Mesendoderm (in vitro differentiated cells): ENCODE results near the gene CDADC1.

Experiments
- DNase-seq: peaks from one replicate; pipeline ENCODE4 v3.0.0; 2013
- H2AK5ac ChIP-seq: 2 replicates; pipeline ENCODE4 v1.6.1; 2013; ENCODE audit warnings: low read length, inconsistent platforms
- H2BK120ac ChIP-seq: 2 replicates; pipeline ENCODE4 v1.6.1; 2013; ENCODE audit warnings: low read depth, mild to moderate bottlenecking, low read length, moderate library complexity, mixed read lengths
- H2BK15ac ChIP-seq: replicated peaks from 2 replicates; pipeline ENCODE4 v1.6.1; 2013; ENCODE audit warnings: low read depth, mild to moderate bottlenecking, moderate library complexity
- H2BK5ac ChIP-seq: 2 replicates; pipeline ENCODE4 v1.6.1; 2013; ENCODE audit warnings: low read length, inconsistent platforms
- H3K18ac ChIP-seq: 2 replicates; pipeline ENCODE4 v1.6.1; 2013; ENCODE audit warnings: mild to moderate bottlenecking, low read length, mixed read lengths
- H3K23ac ChIP-seq: one replicate; pipeline ENCODE4 v1.6.1; 2013; ENCODE audit warnings: low read length
- H3K27ac ChIP-seq: 2 replicates; pipeline ENCODE4 v1.5.1; 2013; ENCODE audit warnings: low read depth, mild to moderate bottlenecking, inconsistent platforms, low read length, moderate library complexity
- H3K27me3 ChIP-seq: 2 replicates; pipeline ENCODE4 v1.6.1; 2013; ENCODE audit warnings: low read length, control low read depth, mild to moderate bottlenecking, inconsistent platforms; ENCODE audit not compliant: insufficient read depth, poor library complexity
- H3K36me3 ChIP-seq: 2 replicates; pipeline ENCODE4 v1.6.1; 2013; ENCODE audit warnings: low read length, inconsistent platforms; ENCODE audit not compliant: control insufficient read depth, insufficient read depth
- H3K4ac ChIP-seq: one replicate; pipeline ENCODE4 v1.6.1; 2013; ENCODE audit warnings: low read depth, mild to moderate bottlenecking, low read length, moderate library complexity
- H3K4me1 ChIP-seq: 2 replicates; pipeline ENCODE4 v1.6.1; 2013; ENCODE audit warnings: low read depth, low read length, inconsistent platforms; ENCODE audit not compliant: control insufficient read depth
- H3K4me2 ChIP-seq: 2 replicates; pipeline ENCODE4 v1.6.1; 2013; ENCODE audit warnings: low read length
- H3K4me3 ChIP-seq: 2 replicates; pipeline ENCODE4 v1.5.1; 2013; ENCODE audit warnings: mild to moderate bottlenecking, low read length
- H3K56ac ChIP-seq: one replicate; pipeline ENCODE4 v1.6.1; 2013; ENCODE audit warnings: low read length
- H3K79me1 ChIP-seq: 2 replicates; pipeline ENCODE4 v1.6.1; 2013; ENCODE audit warnings: low read length, inconsistent platforms
- H3K79me2 ChIP-seq: 2 replicates; pipeline ENCODE4 v1.6.1; 2013; ENCODE audit warnings: mild to moderate bottlenecking, low read length; ENCODE audit not compliant: control insufficient read depth, insufficient read depth
- H3K9ac ChIP-seq: 2 replicates; pipeline ENCODE4 v1.6.1; 2013; ENCODE audit warnings: low read length, inconsistent platforms
- H4K5ac ChIP-seq: one replicate; pipeline ENCODE4 v1.6.1; 2013; ENCODE audit warnings: low read length
- H4K8ac ChIP-seq: one replicate; pipeline ENCODE4 v1.6.1; 2013; ENCODE audit warnings: low read depth, mild to moderate bottlenecking, control low read depth, low read length, moderate library complexity
- WGBS: extraction: QIAGEN DNeasy Blood & Tissue Kit; methylation state at CpG from one replicate; pipeline ENCODE4 v1.1.7; 2013; ENCODE audit warnings: low lambda C conversion rate, missing lambda C conversion rate; ENCODE audit not compliant: insufficient coverage; ENCODE audit errors: extremely low coverage; 5-methylcytosine and 5-hydroxymethylcytosine counted together

The CDADC1 gene

GRCh38 chr13:49213539-49213938 lies 34.2 kb upstream of the CDADC1 start:
- no peak overlapping the region for H3K18ac ChIP-seq
- no peaks in the 10 kb centered on the region for H3K36me3 ChIP-seq
- no peak overlapping the region for H4K8ac ChIP-seq
- peaks cover 12% of the 10 kb centered on the region for H3K27me3 ChIP-seq
- no peak overlapping the region for H3K23ac ChIP-seq
- H3K27ac ChIP-seq = no peak overlapping the region
- H3K4me2 ChIP-seq = no peak overlapping the region
- WGBS = no CpG with 5 or more reads among the region's 1 CpG
- H2BK120ac ChIP-seq = no peak overlapping the region
- H3K4ac ChIP-seq = no peak overlapping the region
- no peak for DNase-seq
- H3K9ac ChIP-seq = no peak overlapping the region
- no peaks in the 10 kb centered on the region for H3K4me1 ChIP-seq
- no peaks in the 10 kb centered on the region for H3K79me2 ChIP-seq
- H3K4me3 ChIP-seq = no peak overlapping the region
- H2BK15ac ChIP-seq = no peak overlapping the region
- H4K5ac ChIP-seq = no peak overlapping the region
- no peaks in the 10 kb centered on the region for H3K79me1 ChIP-seq
- H2BK5ac ChIP-seq = no peak overlapping the region
- H3K56ac ChIP-seq = no peak overlapping the region
- H2AK5ac ChIP-seq = no peak overlapping the region

DNA sequence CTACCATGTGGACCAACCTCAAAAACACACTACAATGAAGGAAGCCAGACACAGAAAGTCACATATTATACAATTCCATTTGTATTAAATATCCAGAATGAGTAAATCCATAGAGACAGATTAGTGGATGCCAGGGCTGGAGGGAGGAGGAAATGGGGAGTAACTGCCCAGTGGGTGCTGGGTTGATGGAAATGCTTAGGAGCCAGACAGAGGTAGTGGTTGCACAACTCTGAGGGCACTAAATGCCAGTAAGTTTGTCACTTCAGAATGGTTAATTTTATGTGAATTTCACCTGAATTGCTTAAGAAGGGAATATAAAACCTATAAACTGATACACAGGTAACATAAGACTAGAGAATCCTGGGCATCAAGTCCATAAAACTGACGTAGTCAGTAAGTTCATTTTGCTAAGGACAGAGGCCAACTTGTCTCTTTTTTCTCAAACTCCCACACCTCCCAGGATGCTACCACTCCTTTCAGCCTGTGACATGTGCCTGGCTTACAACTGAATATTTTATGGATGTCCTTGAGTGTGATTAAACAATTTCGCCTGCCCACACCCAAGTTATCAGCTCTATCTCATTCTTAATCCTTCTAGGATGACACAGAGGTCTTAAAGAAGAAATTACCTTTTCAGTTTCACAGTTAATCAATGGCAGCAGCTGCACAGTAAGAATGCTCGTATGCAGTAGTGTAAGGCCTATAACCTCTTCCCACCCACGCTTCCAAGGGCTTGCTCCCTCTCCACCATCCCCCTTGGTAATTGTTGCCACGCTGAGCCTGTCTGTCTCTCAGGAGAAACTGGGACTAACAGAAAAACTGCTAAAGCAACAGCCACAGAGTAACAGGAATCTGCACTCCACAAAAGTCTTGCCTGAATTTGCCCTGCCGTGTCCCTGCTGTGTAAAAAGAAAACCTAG lies 33.5 kb upstream of the CDADC1 start:
- Histone ChIP-seq H3K27ac (no peak overlapping the region), H3K56ac (no peak overlapping the region), H3K9ac (no peak overlapping the region), H3K18ac (no peak overlapping the region), H3K79me1 (no peaks in the 10 kb centered on the region), H2BK5ac (no peak overlapping the region), H3K27me3 (peaks cover 16% of the 10 kb centered on the region), H2AK5ac (no peak overlapping the region), H4K5ac (no peak overlapping the region), H3K36me3 (no peaks in the 10 kb centered on the region), H3K4ac (no peak overlapping the region), H2BK120ac (no peak overlapping the region), H2BK15ac (no peak overlapping the region), H3K4me2 (no peak overlapping the region), H4K8ac (no peak overlapping the region), H3K4me1 (peaks cover 2% of the 10 kb centered on the region), H3K23ac (no peak overlapping the region), H3K79me2 (no peaks in the 10 kb centered on the region), H3K4me3 (no peak overlapping the region)
- no CpG with 5 or more reads among the region's 6 CpGs for whole genome bisulfite sequencing
- no peak for DNase-seq

GRCh38 chr13:49214917-49215376 lies 32.8 kb upstream of the CDADC1 start:
- Histone ChIP-seq H3K9ac (no peak overlapping the region), H3K4me2 (no peak overlapping the region), H3K36me3 (no peaks in the 10 kb centered on the region), H4K5ac (no peak overlapping the region), H2BK120ac (no peak overlapping the region), H3K27ac (no peak overlapping the region), H2BK15ac (no peak overlapping the region), H3K56ac (no peak overlapping the region), H2AK5ac (no peak overlapping the region), H2BK5ac (no peak overlapping the region), H3K4ac (no peak overlapping the region), H3K79me1 (no peaks in the 10 kb centered on the region), H3K4me1 (peaks cover 2% of the 10 kb centered on the region), H3K79me2 (no peaks in the 10 kb centered on the region), H3K23ac (no peak overlapping the region), H3K27me3 (peaks cover 22% of the 10 kb centered on the region), H3K18ac (no peak overlapping the region), H3K4me3 (no peak overlapping the region), H4K8ac (no peak overlapping the region)
- WGBS = no CpG with 5 or more reads among the region's 6 CpGs
- DNase-seq = peak; percentile 60

- DNase-seq = no peak
- no peaks in the 10 kb centered on the region for H3K79me1 ChIP-seq
- H3K4ac ChIP-seq = no peak overlapping the region
- H3K18ac ChIP-seq = no peak overlapping the region
- no peak overlapping the region for H4K8ac ChIP-seq
- H4K5ac ChIP-seq = no peak overlapping the region
- no peaks in the 10 kb centered on the region for H3K36me3 ChIP-seq
- no CpG with 5 or more reads among the region's 6 CpGs for WGBS
- H2BK15ac ChIP-seq = no peak overlapping the region
- H3K56ac ChIP-seq = no peak overlapping the region
- H3K27me3 ChIP-seq = peaks cover 32% of the 10 kb centered on the region
- no peak overlapping the region for H2AK5ac ChIP-seq
- no peak overlapping the region for H2BK5ac ChIP-seq
- no peak overlapping the region for H2BK120ac ChIP-seq
- no peak overlapping the region for H3K4me3 ChIP-seq
- H3K9ac ChIP-seq = no peak overlapping the region
- H3K23ac ChIP-seq = no peak overlapping the region
- H3K79me2 ChIP-seq = no peaks in the 10 kb centered on the region
- peaks cover 2% of the 10 kb centered on the region for H3K4me1 ChIP-seq
- H3K4me2 ChIP-seq = no peak overlapping the region
- H3K27ac ChIP-seq = no peak overlapping the region
Measured at GRCh38 chr13:49216334-49216733, 31.4 kb upstream of the CDADC1 start.

- Histone ChIP-seq H3K79me2 (no peaks in the 10 kb centered on the region), H3K27me3 (peaks cover 48% of the 10 kb centered on the region), H3K18ac (no peak overlapping the region), H3K23ac (no peak overlapping the region), H2BK120ac (no peak overlapping the region), H3K79me1 (no peaks in the 10 kb centered on the region), H3K27ac (no peak overlapping the region), H2BK15ac (no peak overlapping the region), H4K8ac (no peak overlapping the region), H3K4me3 (no peak overlapping the region), H2BK5ac (no peak overlapping the region), H4K5ac (no peak overlapping the region), H3K4ac (no peak overlapping the region), H3K4me1 (peaks cover 2% of the 10 kb centered on the region), H3K4me2 (peak overlapping the region; percentile 86), H3K36me3 (no peaks in the 10 kb centered on the region), H3K9ac (peak overlapping the region; percentile 2), H3K56ac (peak overlapping the region; percentile 25), H2AK5ac (no peak overlapping the region)
- DNase-seq = no peak
- WGBS = no CpG with 5 or more reads among the region's 17 CpGs
Measured at GRCh38 chr13:49217962-49218492, 29.7 kb upstream of the CDADC1 start.
